ENCODE measurements around the gene CCDC61.

CCDC61 gene

DNA sequence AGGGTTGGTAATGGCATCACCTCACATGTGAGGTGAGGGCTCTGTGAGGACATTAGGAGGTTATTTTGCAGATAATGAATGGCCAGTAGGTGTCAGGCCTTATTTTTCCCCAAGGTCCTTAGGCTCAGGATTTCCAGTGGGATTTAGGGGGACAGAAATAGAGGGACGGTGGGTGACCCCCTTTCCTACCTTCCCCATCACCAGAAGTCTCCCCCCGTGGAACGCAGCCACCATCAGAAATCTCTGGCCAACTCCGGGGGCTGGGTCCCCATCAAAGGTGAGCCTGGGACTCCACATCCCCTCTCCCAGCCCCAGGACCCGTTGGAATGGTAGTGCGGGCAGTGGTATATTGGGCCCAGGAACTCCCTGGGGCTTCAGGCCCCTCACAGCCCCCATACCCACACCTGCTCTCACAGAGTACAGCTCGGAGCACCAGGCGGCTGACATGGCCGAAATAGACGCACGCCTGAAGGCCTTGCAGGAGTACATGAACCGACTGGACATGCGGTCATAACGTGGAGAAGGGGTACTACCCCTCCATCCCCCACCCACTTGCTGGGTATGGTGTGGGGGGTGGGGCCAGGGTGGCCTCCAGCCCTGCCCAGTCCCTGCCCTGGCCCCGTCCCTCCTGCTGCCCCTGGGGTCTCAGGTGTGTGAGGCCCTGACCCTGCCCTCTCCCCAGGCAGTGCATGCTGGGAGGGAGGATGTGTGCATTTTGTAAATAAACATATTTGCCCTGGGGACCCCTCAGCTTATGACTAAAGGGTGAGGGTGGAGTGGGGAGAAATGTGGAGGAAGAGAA, 22.8 kb downstream of the CCDC61 start:
- no peak for FAIRE-seq

DNA sequence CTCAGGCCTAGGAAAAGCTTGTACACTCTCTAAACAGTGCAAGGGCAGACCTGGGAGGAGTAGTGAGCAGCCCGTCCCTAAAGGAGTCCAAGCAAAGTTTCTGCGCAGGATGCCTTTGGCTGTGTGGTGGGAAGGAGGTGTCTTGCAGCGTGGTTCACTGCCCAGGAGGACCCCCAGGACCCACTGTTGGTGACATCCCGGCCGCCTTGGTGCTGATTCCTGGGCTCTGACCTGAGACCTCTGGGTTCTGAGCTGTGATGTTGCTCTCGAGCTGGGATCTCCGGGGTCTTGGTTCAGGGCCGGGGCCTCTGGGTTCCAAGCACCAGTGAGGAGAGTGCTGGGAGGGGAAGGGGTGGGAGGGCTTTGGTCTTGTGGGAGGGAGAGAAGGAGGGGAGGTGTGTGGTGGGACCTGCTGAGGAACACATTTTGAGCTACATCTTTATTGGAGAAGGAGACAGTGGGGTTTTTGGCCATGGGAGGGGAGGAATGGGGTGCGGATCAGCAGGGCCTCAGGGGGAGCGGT, 23.5 kb downstream of the CCDC61 start:
- no peak for FAIRE-seq

DNA sequence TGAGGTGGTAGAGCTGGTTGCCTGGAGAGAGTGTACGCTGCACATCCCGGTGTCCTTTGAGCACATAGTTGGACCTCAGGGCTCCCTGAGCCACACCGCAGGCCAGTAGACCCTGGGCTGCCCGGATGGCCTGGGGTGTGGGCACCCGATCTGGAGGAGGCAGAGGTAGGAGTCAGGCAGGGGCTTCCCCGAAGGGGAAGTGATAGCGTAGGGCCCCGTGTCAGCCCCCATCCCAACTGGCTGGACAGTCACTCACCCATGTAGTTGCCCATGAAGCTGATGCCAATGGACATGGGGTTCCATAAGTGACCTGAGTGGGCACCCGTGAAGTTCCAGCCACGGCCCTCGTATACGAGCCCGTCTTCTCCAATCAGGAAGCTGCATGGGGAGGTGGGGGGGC, 24.0 kb downstream of the CCDC61 start:
- FAIRE-seq, result no peak

DNA sequence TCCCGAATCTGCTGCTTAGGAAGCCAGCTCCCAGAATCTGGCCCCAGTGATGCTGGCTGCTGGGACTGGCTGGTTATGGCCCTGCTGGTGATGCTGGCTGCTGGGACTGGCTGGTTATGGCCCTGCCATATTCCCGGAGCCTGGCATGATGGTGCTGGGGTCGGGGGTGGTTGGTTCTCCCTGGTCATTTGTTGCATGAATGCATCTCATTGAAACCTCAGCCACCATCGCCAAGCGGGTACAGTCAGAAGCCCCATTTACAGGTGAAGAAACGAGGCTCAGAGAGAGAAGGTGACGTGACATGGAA, 25.5 kb downstream of the CCDC61 start:
- FAIRE-seq, result no peak

DNA sequence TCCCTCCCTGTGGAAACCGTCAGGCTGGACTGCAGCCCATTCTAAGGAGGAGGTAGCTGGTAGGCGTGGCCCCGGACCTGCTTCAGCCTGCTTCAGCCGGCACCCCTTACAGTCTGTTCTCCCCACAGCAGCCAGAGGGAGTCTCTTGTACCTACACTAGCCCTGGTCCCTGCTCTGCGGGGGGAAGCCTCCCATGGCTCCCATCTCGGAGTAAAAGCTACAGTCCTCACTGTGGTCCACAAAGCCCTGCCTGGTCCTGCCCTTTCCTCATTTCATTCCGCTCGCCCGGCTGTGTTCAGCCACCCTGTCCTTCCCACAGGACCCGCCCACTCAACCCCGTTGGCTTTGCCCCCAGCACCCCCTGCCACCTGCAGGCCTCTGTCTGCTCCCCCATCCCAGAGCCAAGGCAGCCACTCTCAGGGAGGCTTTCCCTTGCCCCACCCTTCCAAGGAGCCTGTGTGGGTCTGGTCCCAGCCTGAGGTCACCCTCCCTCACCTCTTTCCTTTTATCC, 26.3 kb downstream of the CCDC61 start:
- FAIRE-seq, result no peak

DNA sequence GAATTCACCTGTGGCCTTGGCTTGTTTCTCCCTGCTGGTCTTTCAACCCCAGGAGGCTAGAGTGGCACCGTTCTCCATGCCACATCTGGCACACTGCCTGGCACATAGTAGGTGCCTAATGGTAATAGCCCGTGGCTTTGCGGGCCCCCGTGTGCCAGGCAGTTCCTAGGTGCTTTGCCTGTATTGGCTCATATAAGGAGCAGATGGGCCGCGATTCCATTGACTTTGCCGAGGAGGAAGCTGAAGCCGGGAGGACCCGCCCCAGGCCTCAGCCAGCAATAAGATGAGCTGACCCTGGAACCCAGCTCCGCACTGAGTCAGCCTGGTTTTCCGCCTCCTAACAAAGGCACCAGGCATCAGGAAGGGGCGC, 26.8 kb downstream of the CCDC61 start:
- FAIRE-seq, result no peak

DNA sequence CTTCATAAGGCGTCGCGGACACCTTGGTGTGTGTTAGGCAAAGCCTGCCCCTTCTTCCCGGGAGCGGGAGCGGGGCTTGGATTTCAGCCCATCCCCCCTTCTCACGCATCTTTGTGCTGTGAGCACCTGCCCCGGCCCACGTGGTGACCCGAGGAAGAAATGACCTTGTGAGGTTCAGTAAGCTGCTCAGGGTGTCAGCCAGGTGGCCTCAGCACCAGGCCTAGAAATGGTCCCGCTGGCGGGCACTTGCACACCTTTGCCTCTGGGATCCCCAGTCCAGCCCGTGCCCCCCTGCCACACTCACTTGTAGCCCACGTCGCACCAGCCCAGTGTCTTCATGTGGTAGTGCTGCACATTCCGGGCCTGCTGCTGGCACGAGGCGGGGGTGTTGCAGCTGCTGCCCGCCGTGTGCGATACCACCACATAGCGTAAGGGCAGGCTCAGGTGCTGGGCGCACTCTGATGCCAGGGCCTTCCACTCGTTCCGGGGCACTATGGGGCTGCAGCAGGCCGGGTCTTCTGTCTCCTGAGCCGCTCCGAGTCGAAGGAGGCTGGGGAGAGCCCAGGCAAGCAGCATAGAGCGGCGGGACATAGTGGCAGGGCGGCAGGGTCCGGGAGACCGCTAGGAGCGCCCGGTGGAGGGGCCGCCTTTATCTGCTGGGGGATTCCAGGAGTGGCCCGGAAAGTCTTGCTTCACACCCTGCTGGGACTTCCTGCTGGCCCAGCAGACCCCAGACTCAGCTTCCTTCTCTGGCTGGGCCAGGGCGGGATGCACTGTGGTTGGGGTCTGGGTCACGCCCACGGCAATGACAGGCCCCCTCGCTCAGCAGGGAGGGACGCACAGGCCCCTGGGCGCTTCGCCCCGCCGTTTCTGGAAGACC, 27.4 kb downstream of the CCDC61 start, which contains the start of gene PGLYRP1:
TSS of gene PGLYRP1 (minus strand) at position 623 of the 880 bp plus-strand sequence. CDS start at position 591, 32 bp downstream.
- no peak for FAIRE-seq

DNA sequence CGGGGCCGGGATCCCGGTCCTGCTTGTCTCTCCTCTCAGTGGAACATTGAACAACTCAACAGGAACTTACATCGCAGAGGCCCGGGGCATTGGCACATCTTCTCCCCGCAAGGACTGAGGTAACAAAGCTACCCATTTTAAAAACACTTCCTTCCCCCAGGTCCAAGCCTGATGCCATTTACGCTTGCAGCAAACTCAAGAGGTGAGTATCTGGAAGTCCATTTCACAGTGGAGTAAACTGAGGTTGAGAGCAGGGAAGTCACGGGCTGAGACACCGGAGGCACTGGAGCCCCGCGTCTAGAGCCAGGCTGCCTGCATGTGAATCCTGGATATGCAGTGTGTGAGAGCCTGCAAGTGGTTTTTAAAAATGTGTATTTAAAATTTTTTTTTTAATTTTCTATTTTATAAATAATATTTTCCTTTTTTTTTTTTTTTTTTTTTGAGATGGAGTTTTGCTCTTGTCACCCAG, 28.1 kb downstream of the CCDC61 start:
- no peak for FAIRE-seq

DNA sequence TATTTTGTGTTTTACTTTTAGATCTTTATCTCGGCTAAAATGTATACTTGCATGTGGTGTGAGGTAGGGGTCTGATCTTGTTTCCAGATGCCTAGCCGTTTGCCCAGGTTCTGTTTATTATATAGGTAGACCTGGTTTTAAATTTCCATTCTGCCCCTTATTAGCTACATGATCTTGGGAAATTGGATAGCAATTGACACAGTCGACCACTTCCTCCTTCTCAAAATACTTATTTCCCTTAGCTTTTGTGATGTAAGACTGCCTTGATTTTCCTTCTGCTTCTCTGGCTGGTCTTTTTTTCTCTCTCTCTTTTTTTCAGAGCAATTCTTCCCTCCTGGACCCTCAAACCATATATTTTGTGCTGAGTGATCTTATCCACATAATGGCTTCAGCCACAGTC, 30.6 kb downstream of the CCDC61 start:
- FAIRE-seq, result no peak

DNA sequence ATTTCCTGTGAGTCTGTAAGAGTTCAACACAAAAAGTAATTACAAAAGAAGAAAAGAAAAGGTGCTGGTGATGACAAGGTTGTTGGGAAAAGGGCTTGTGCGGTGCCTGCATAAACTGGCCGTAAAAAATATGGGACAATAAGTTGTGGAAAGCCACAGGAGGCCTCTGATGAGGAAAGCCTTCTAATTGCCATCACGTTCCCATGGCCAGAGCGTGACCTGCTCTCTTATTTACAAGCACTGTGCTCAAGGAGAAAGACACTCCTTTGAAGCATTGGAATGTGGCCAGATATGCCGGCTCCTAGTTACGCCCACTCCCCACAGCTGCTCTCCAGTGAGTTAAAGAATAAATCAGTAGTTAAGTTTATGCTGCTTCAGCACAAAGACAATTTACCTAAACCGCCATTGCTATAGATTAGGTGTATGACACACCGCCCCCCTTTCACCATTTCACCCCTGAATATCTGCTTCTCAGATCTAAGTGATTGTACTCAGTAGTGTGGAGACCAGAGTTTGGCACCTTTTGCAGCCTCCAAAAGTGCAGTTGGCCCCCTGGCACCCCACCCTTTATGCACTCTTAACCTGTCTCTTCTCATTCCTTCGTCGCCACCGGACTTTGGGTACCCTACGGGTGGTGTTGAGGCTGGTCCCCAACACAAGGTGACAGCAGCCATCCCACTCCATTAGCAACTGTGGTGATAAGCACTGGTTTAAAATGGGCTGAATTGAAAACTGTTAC, 35.7 kb downstream of the CCDC61 start:
- no peak for FAIRE-seq

DNA sequence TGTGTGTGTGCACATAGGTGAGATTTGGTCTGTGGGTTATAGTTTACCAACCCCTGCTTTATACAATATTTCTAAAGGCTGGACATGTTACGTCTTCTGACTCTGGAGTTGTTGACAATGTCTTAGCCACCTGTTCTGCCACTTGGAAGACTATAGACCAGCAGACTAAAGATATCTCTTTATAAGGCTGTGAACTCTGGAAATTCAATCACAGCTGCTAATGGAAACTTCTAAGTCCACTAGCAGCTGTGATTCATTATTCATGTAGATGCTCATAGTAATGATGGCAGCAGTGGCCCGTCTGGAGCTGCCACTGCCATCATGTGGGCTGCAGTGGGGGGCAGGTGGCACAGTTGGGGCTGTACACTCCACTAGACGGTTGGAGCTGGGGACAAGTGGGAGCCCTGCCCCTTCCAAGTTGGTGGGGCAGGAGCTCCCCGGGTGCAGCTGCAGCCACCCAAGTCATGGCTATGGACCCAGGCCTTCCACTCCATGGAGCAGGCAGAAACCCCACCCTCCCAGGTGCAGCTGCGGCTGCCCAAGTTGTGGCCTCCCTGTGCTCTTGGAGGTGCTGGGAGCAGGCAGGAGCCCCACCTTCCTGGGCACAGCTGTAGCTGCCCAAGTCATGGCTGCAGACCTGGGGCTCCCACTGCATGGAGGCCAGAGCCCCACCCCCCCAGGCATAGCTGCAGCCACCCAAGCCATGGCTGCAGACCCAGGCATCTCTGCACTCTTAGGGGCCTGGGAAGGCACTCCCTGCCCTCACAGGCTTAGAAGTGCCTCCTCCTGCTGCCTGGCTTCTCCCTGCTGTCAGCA, 36.7 kb downstream of the CCDC61 start:
- no peak for FAIRE-seq

DNA sequence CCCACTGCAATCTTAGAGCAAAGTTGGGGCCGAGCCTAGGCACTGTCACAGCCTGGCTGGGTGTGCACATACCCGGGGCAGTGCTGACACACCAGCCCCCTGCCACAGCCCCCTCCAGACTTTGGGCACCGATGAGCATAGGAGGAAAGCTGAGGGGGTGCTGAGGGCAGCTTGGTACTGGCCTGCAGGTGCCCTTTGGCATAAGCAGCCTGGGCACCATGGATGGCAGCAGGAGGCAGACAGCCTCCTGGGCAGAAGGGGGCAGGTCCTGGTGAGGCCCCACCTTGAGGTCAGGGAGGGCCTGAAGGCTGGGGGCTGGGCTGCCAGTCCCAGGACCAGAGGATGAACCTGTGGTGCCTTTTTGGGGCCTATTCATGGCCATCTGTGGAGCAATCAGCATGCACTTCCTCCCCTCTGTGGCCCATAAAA, 37.3 kb downstream of the CCDC61 start:
- FAIRE-seq, result no peak

DNA sequence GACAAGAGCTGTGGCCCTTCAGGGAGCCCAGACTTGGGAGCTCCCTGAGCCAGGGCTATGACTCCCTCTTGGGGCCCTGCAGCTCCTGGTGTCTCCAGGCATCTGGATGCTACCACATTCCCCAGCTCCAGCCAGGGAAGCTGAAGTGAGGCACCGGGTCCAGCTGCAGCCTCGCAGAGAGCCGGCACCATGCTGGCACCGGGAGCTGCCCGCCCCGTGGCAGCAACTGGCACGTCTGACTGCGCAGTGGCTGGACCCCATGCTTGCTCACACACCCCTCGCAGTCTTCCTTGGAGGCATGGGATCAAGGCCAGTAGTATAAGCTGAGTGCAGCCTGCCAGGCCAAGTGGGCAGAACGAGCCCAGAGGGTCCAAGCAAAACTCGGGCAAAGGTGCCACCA, 38.1 kb downstream of the CCDC61 start:
- FAIRE-seq, result no peak

DNA sequence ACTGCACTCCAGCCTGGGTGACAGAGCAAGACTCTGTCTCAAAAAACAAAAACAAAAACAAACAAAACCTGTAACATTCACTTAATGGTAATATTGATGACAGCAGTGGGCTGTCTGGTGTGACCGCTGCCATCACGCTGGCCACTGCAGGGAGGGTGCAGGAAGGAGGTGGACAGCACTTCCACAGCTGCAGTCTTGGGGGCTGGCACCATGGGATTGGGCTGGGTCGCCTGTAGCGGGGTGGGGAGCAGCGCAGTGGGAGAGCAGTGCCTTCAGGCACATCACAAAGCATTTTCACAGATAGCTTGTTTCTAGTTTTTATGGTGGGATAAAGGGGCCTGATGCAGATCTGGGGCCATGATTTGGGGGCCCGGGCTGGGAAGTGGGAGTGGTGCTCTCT, 40.3 kb downstream of the CCDC61 start:
- no peak for FAIRE-seq

DNA sequence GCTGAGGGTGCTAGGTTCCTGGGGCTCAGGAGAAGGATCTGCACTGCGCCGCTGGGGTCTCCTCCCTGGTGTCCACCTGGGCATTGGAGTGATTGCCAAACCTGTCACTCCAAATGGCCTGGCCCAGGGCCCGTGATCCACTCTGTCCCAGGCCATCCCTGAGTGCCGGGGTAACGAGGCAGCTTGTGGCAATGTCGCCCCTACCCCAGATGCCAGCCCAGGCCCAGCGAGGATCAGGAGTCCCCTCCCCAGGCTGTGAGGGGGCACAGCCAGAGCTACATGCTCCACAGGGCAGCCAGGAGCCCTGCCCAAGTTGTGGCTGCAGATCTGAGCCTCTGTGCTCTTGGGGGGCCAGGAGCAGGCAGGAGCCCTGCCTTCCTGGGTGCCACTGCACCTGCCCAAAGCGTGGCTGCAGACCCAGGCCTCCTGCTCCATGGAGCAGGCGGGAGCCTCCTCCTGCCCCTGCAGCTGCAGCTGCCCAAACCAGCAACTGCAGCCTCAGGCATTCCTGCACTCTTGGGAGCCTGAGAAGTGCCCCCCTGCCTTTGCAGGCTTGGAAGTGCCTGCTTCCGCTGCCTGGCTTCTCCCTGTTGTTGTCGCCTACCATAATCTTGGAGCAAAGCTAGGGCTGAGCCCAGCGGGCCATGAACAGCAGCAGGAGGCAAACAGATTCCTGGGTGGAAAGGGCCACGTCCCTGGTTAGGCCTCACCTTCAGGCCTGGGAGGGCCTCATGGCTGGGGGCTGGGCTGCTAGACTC, 40.9 kb downstream of the CCDC61 start:
- FAIRE-seq, result no peak

DNA sequence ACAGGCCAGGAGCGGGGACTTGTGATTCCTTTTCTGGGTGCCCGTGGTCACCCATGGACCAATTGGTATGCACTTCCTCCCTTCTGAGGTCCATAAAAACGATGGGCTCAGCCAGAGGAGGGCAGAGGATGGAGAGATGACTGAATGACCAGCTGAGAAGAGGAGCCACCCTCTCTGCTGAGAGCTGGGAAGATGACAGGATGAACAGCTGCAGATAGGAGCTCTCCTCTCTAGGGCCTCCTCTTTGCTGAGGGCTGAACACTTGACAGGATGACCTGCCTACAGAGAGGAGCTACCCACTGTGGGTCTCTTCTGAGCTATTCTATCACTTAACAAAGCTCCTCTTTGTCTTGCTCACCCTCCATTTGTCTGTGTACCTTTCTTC, 41.5 kb downstream of the CCDC61 start:
- FAIRE-seq, result no peak

DNA sequence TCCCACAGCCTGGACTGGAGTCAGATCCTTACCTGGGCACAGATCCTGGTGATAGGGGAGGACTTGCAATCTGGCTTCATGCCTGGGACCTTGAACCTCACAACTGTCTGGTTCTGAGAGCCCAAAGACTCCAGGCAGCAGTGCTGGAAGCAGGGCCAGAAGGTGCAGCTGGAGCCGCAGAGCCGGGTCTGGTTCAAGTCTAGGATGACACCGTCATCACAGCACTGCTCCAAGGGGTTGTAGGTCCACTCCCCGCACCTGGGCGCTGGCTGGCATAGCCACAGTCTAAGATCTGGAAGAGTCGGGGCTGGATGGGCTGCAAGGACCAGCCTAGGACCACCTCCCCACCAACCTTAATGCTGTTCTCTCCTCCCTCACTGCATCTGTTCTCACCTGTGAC, 44.9 kb downstream of the CCDC61 start:
- no peak for FAIRE-seq

DNA sequence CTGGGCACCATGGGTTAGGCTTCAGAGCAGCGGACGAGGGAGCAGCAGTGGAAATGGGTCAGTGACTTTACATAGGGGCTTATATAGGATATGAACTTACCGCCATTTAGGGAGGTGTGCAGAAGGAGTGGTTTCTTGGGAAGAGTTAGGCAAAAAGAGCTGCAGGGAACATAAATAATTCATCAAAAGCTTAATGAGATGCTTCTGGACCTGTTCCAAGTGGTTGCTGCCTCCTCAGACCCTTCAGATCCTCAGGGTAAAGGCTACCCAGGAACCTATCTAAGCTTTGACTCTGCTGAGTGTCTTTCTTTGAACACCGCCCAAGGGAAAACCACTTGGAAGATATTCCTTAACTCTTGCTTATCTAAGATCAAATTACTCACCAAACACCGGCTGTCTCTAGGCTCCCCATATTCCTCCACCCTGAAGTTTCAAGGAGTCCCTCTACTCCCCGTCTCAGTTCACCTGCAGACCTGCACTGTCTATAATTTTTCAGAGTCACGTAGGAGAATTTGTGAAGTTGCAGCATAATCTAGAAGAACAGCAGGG, 45.8 kb downstream of the CCDC61 start, which contains the start of gene IGFL4:
TSS of gene IGFL4 (minus strand) at position 51 of the 549 bp plus-strand sequence. CDS start at position 11, 40 bp downstream.
- FAIRE-seq, result no peak

DNA sequence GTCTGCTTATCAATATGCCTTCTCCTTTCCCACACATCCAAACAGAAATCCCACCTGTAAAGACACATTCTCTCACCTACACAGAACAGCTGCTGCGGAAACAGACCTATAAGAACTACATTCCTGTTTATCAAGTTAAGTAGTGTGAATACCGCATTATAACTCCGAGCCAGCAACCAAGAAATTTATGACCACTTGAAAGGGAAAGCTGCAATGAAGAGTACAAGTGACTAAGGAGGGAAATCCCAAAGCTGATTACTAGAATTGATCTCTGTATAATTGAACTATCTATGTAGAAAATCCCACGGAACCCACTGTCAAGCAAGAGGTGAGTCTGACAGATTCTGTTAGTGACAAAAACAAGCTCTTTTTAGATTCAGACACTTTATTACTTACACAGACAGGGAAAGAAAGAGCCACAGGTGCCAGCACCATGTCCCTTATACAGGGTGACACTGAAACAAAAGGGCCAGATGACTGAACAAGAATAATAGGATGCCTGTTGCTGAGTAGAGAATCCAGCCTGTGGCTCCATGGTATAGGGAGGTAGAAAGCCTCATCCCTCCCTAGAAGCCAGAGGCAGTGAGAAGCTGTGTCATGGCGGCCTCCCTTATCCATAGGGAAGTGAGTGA, 47.1 kb downstream of the CCDC61 start:
- no peak for FAIRE-seq

DNA sequence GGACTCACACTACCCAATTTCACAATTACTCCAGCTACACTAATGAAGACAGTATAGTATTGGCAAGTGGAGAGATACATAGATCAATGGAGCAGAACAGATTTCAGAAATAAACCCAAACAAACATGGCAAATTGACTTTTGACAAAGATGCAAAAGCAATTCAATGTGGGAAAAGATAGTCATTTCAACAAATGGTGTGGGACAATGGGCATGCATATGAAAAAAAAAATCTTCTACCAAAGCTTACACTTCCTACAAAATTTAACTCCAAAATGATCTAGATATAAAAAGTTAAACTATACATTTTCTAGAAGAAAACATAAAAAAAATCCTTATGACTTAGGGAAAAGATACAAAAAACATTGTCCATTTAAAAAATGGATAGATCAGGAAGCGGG, 48.3 kb downstream of the CCDC61 start:
- FAIRE-seq, result no peak
